ENCODE results near the gene HTT. TPM values are rescaled to one million over a fixed set of nuclear protein-coding genes. Genes with fewer than 3 reads are reported as not detected.
A peak's percentile ranks its signal among the peaks of the same experiment; 100 is the strongest.

The HTT gene
- total and polyA plus RNA-seq, 5 donors = 13.0 to 25.2 (median 23.1) TPM

- Histone ChIP-seq H3K27me3 (ENCODE audit: control insufficient read depth, insufficient read depth) (no peaks in the 10 kb centered on the region), H3K27ac (ENCODE audit: low read length) (no peak overlapping the region), H3K9me3 (ENCODE audit: control insufficient read depth, low read length) (no peaks in the 10 kb centered on the region), H3K4me1 (ENCODE audit: control insufficient read depth, insufficient read depth, low read length) (no peaks in the 10 kb centered on the region), H3K4me3 (ENCODE audit: low read length) (no peak overlapping the region)
- no peak for ATAC-seq
- intact Hi-C loops (cut with DNase I) = no loop called here
- DNase-seq = peak in 2 of 3 donors; percentile 9 to 37
- WGBS = 89% methylated on average over 13 of the region's 13 CpGs
Observed at GRCh38 chr4:3253808-3254207, 179.3 kb downstream of the HTT start.

GRCh38 chr4:3254302-3255131, 180.0 kb downstream of the HTT start:
- intact Hi-C loops (cut with DNase I) = no loop called here
- no peaks in the 10 kb centered on the region for H3K9me3 ChIP-seq (ENCODE audit: control insufficient read depth, low read length)
- ATAC-seq = no peak
- WGBS = 96% methylated on average over 14 of the region's 14 CpGs
- H3K27me3 ChIP-seq (ENCODE audit: control insufficient read depth, insufficient read depth) = no peaks in the 10 kb centered on the region
- no peak for DNase-seq
- no peaks in the 10 kb centered on the region for H3K4me1 ChIP-seq (ENCODE audit: control insufficient read depth, insufficient read depth, low read length)
- H3K27ac ChIP-seq (ENCODE audit: low read length) = no peak overlapping the region
- H3K4me3 ChIP-seq (ENCODE audit: low read length) = no peak overlapping the region

GRCh38 chr4:3255611-3256186, 181.2 kb downstream of the HTT start:
- Histone ChIP-seq H3K4me1 (ENCODE audit: control insufficient read depth, insufficient read depth, low read length) (no peaks in the 10 kb centered on the region), H3K9me3 (ENCODE audit: control insufficient read depth, low read length) (no peaks in the 10 kb centered on the region), H3K27ac (ENCODE audit: low read length) (no peak overlapping the region), H3K27me3 (ENCODE audit: control insufficient read depth, insufficient read depth) (no peaks in the 10 kb centered on the region), H3K4me3 (ENCODE audit: low read length) (no peak overlapping the region)
- DNase-seq (no peak), ATAC-seq (no peak)
- intact Hi-C loops (cut with DNase I) = no loop called here
- 96% methylated on average over 36 of the region's 36 CpGs for WGBS

- H3K27ac ChIP-seq (ENCODE audit: low read length) = no peak overlapping the region
- no peak for DNase-seq
- no peaks in the 10 kb centered on the region for H3K9me3 ChIP-seq (ENCODE audit: control insufficient read depth, low read length)
- H3K4me1 ChIP-seq (ENCODE audit: control insufficient read depth, insufficient read depth, low read length) = no peaks in the 10 kb centered on the region
- WGBS = 87% methylated on average over 21 of the region's 21 CpGs
- no peak for ATAC-seq
- no peaks in the 10 kb centered on the region for H3K27me3 ChIP-seq (ENCODE audit: control insufficient read depth, insufficient read depth)
- H3K4me3 ChIP-seq (ENCODE audit: low read length) = no peak overlapping the region
- intact Hi-C loops (cut with DNase I) = no loop called here
Observed at GRCh38 chr4:3256230-3257102, 182.0 kb downstream of the HTT start.

GRCh38 chr4:3257103-3257555, 182.6 kb downstream of the HTT start:
- no peak for ATAC-seq
- H3K4me3 ChIP-seq (ENCODE audit: low read length) = no peak overlapping the region
- 96% methylated on average over 9 of the region's 9 CpGs for WGBS
- H3K27me3 ChIP-seq (ENCODE audit: control insufficient read depth, insufficient read depth) = no peaks in the 10 kb centered on the region
- H3K9me3 ChIP-seq (ENCODE audit: control insufficient read depth, low read length) = no peaks in the 10 kb centered on the region
- H3K27ac ChIP-seq (ENCODE audit: low read length) = no peak overlapping the region
- DNase-seq = no peak
- intact Hi-C loops (cut with DNase I) = no loop called here
- no peaks in the 10 kb centered on the region for H3K4me1 ChIP-seq (ENCODE audit: control insufficient read depth, insufficient read depth, low read length)

GRCh38 chr4:3257556-3258482, 183.3 kb downstream of the HTT start:
- Histone ChIP-seq H3K4me3 (ENCODE audit: low read length) (no peak overlapping the region), H3K4me1 (ENCODE audit: control insufficient read depth, insufficient read depth, low read length) (no peaks in the 10 kb centered on the region), H3K27ac (ENCODE audit: low read length) (no peak overlapping the region), H3K27me3 (ENCODE audit: control insufficient read depth, insufficient read depth) (no peaks in the 10 kb centered on the region), H3K9me3 (ENCODE audit: control insufficient read depth, low read length) (no peaks in the 10 kb centered on the region)
- intact Hi-C loops (cut with DNase I) = no loop called here
- ATAC-seq (no peak), DNase-seq (no peak)
- WGBS = 89% methylated on average over 29 of the region's 29 CpGs

- no peak for ATAC-seq
- H3K27me3 ChIP-seq (ENCODE audit: control insufficient read depth, insufficient read depth) = no peaks in the 10 kb centered on the region
- no peak overlapping the region for H3K27ac ChIP-seq (ENCODE audit: low read length)
- 90% methylated on average over 35 of the region's 35 CpGs for whole genome bisulfite sequencing
- H3K9me3 ChIP-seq (ENCODE audit: control insufficient read depth, low read length) = no peaks in the 10 kb centered on the region
- no peaks in the 10 kb centered on the region for H3K4me1 ChIP-seq (ENCODE audit: control insufficient read depth, insufficient read depth, low read length)
- no peak overlapping the region for H3K4me3 ChIP-seq (ENCODE audit: low read length)
- peak in 1 of 3 donors; percentile 27 for DNase-seq
- intact Hi-C loops (cut with DNase I) = no loop called here
Observed at GRCh38 chr4:3261411-3262207, 187.1 kb downstream of the HTT start.

- H3K27me3 ChIP-seq (ENCODE audit: control insufficient read depth, insufficient read depth) = no peaks in the 10 kb centered on the region
- intact Hi-C loops (cut with DNase I) = no loop called here
- H3K9me3 ChIP-seq (ENCODE audit: control insufficient read depth, low read length) = no peaks in the 10 kb centered on the region
- H3K4me1 ChIP-seq (ENCODE audit: control insufficient read depth, insufficient read depth, low read length) = no peaks in the 10 kb centered on the region
- no peak overlapping the region for H3K27ac ChIP-seq (ENCODE audit: low read length)
- DNase-seq (peak in 1 of 3 donors; percentile 27), ATAC-seq (peak in 1 of 2 donors; percentile 14)
- no peak overlapping the region for H3K4me3 ChIP-seq (ENCODE audit: low read length)
- 89% methylated on average over 23 of the region's 23 CpGs for WGBS
Observed at GRCh38 chr4:3262208-3263052, 187.9 kb downstream of the HTT start.

Measured in right cardiac atrium (tissue), 5 donors.